ENCODE results near the gene KIAA1958. TPM values are rescaled to one million over a fixed set of nuclear protein-coding genes. Genes with fewer than 3 reads are reported as not detected.

The KIAA1958 gene
- total RNA-seq, 4 donors from 2014 or later = 10.2 to 18.3 (median 10.6) TPM

- DNase-seq (ENCODE audit: low spot score in 2 of 2) = no peak
- Histone ChIP-seq H3K27me3 (no peaks in the 10 kb centered on the region), H3K36me3 (peaks cover 30% of the 10 kb centered on the region), H3K9me3 (peaks cover 6% of the 10 kb centered on the region), H3K4me3 (no peak overlapping the region), H3K4me1 (no peaks in the 10 kb centered on the region), H3K27ac (no peak overlapping the region)
- TF ChIP-seq CTCF (IDR thresholded peaks at IDR 0.05) (no peak), EP300 (IDR thresholded peaks at IDR 0.05) (no peak), POLR2A (IDR thresholded peaks at IDR 0.05) (no peak), POLR2AphosphoS5 (IDR thresholded peaks at IDR 0.05) (no peak)
- 94% methylated on average over 4 of the region's 4 CpGs for WGBS
These were observed 21.3 kb upstream of the KIAA1958 start for GRCh38 chr9:112465352-112465751.

GRCh38 chr9:112472996-112473395 lies 13.6 kb upstream of the KIAA1958 start:
- H3K9me3 ChIP-seq = no peaks in the 10 kb centered on the region
- no peak overlapping the region for H3K4me3 ChIP-seq
- TF ChIP-seq CTCF (IDR thresholded peaks at IDR 0.05) (no peak), POLR2A (IDR thresholded peaks at IDR 0.05) (no peak), POLR2AphosphoS5 (IDR thresholded peaks at IDR 0.05) (no peak), EP300 (IDR thresholded peaks at IDR 0.05) (no peak)
- no peak overlapping the region for H3K27ac ChIP-seq
- peaks cover 14% of the 10 kb centered on the region for H3K36me3 ChIP-seq
- WGBS = 85% methylated on average over 3 of the region's 3 CpGs
- no peaks in the 10 kb centered on the region for H3K4me1 ChIP-seq
- H3K27me3 ChIP-seq = no peaks in the 10 kb centered on the region
- no peak for DNase-seq (ENCODE audit: low spot score in 2 of 2)

- H3K27ac ChIP-seq = no peak overlapping the region
- H3K36me3 ChIP-seq = peaks cover 14% of the 10 kb centered on the region
- H3K27me3 ChIP-seq = no peaks in the 10 kb centered on the region
- WGBS = 97% methylated on average over 2 of the region's 2 CpGs
- H3K4me3 ChIP-seq = no peak overlapping the region
- no peak for TF ChIP-seq CTCF (IDR thresholded peaks at IDR 0.05)
- peaks cover 8% of the 10 kb centered on the region for H3K9me3 ChIP-seq
- no peaks in the 10 kb centered on the region for H3K4me1 ChIP-seq
- DNase-seq (ENCODE audit: low spot score in 2 of 2) = no peak
These were observed 12.6 kb upstream of the KIAA1958 start for GRCh38 chr9:112473986-112474385.

GRCh38 chr9:112475318-112475717 lies 11.3 kb upstream of the KIAA1958 start:
- no peak overlapping the region for H3K4me3 ChIP-seq
- H3K4me1 ChIP-seq = no peaks in the 10 kb centered on the region
- 97% methylated on average over 1 of the region's 1 CpG for whole genome bisulfite sequencing
- H3K27me3 ChIP-seq = no peaks in the 10 kb centered on the region
- H3K36me3 ChIP-seq = peaks cover 14% of the 10 kb centered on the region
- no peak for TF ChIP-seq EP300 (IDR thresholded peaks at IDR 0.05)
- TF ChIP-seq POLR2A (IDR thresholded peaks at IDR 0.05) = no peak
- no peak for TF ChIP-seq POLR2AphosphoS5 (IDR thresholded peaks at IDR 0.05)
- no peak for TF ChIP-seq CTCF (IDR thresholded peaks at IDR 0.05)
- peaks cover 8% of the 10 kb centered on the region for H3K9me3 ChIP-seq
- DNase-seq (ENCODE audit: low spot score in 2 of 2) = no peak
- H3K27ac ChIP-seq = no peak overlapping the region

GRCh38 chr9:112477330-112477729 lies 9.3 kb upstream of the KIAA1958 start:
- H3K4me1 ChIP-seq = no peaks in the 10 kb centered on the region
- peaks cover 5% of the 10 kb centered on the region for H3K36me3 ChIP-seq
- no peak overlapping the region for H3K4me3 ChIP-seq
- no peaks in the 10 kb centered on the region for H3K27me3 ChIP-seq
- WGBS = 95% methylated on average over 2 of the region's 2 CpGs
- H3K9me3 ChIP-seq = peaks cover 8% of the 10 kb centered on the region
- TF ChIP-seq EP300 (IDR thresholded peaks at IDR 0.05) = no peak
- TF ChIP-seq POLR2AphosphoS5 (IDR thresholded peaks at IDR 0.05) = no peak
- TF ChIP-seq POLR2A (IDR thresholded peaks at IDR 0.05) = no peak
- no peak for TF ChIP-seq CTCF (IDR thresholded peaks at IDR 0.05)
- no peak overlapping the region for H3K27ac ChIP-seq
- no peak for DNase-seq (ENCODE audit: low spot score in 2 of 2)

Measured in suprapubic skin (tissue), 4 donors.